SK-N-MC (cell line): ENCODE measurements around the gene PRKG1.

Experiments
- EZH2 ChIP-seq: fragments of 200-600 bp; sonication (generic); IDR thresholded peaks from one replicate; pipeline ENCODE4 v1.6.1; 2017; ENCODE audit warnings: antibody characterized with exemption
- FOXP2 ChIP-seq: optimal IDR thresholded peaks from 2 replicates; pipeline ENCODE3; 2011; ENCODE audit warnings: mild to moderate bottlenecking, moderate library complexity; ENCODE audit not compliant: insufficient read depth; ENCODE audit errors: extremely low read length, control extremely low read depth

- TF ChIP-seq EZH2 (no peak), FOXP2 (no peak)
Observed at GRCh38 chr10:51878695-51879094, 804.4 kb downstream of the PRKG1 start.
